ENCODE measurements around the gene BCL2L13.

The BCL2L13 gene

GRCh38 chr22:17598318-17598717, 40.2 kb upstream of the BCL2L13 start:
- in situ Hi-C loops (cut with MboI; ENCODE audit: low sequenced_read_pairs, unreplicated experiment): no loop called here
- DNase-seq (ENCODE audit: low spot score): no peak
- TF ChIP-seq, protein P1, sequence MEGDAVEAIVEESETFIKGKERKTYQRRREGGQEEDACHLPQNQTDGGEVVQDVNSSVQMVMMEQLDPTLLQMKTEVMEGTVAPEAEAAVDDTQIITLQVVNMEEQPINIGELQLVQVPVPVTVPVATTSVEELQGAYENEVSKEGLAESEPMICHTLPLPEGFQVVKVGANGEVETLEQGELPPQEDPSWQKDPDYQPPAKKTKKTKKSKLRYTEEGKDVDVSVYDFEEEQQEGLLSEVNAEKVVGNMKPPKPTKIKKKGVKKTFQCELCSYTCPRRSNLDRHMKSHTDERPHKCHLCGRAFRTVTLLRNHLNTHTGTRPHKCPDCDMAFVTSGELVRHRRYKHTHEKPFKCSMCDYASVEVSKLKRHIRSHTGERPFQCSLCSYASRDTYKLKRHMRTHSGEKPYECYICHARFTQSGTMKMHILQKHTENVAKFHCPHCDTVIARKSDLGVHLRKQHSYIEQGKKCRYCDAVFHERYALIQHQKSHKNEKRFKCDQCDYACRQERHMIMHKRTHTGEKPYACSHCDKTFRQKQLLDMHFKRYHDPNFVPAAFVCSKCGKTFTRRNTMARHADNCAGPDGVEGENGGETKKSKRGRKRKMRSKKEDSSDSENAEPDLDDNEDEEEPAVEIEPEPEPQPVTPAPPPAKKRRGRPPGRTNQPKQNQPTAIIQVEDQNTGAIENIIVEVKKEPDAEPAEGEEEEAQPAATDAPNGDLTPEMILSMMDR (IDR thresholded peaks at IDR 0.05; ENCODE audit: borderline replicate concordance, control extremely low read depth, extremely low read depth, insufficient read depth, missing control alignments): no peak

DNA sequence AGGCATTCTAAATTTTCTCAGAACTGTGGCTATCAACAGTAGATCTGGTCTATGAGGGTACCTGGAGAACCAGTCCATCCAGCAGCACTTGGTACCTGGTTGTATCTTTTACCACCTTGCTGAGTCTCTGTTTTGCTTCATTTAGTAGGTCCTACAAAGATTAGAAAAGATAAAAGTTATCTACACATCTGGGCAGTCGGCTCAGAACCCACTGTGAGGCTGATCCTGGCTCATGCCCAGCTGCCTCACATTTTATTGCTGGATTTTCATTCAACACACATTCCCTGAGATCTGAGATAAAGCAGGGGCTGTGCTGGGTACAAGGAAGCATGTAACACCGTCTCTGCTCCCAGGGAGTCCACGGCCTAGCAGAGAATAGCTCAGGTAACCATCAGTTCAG, 37.5 kb upstream of the BCL2L13 start:
- in situ Hi-C loops (cut with MboI; ENCODE audit: low sequenced_read_pairs, unreplicated experiment): no loop called here
- TF ChIP-seq, protein P1 (IDR thresholded peaks at IDR 0.05; ENCODE audit: borderline replicate concordance, control extremely low read depth, extremely low read depth, insufficient read depth, missing control alignments): no peak
- DNase-seq (ENCODE audit: low spot score): no peak

DNA sequence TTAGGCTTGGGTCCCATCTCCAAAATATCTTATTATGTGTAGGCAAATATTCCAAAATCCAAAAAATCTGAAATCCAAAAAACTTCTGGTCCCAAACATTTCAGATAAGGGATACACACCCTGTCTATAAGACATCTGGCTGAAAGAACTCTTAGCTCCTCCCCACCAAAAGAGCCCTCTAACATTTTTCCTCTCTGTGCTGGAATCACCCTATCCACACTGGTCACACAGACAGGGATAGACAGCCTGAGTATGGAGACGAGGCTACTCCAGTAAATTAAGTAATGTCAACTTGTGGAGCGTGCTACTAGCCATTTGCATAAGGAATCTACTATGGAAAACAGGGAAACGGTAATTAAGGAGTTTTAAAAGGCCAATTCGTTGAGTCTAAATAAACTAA, 34.9 kb upstream of the BCL2L13 start:
- TF ChIP-seq, protein P1 (IDR thresholded peaks at IDR 0.05; ENCODE audit: borderline replicate concordance, control extremely low read depth, extremely low read depth, insufficient read depth, missing control alignments): no peak

GRCh38 chr22:17606496-17606895, 32.1 kb upstream of the BCL2L13 start:
- no peak for DNase-seq (ENCODE audit: low spot score)
- in situ Hi-C loops (cut with MboI; ENCODE audit: low sequenced_read_pairs, unreplicated experiment): no loop called here
- TF ChIP-seq, protein P1 (IDR thresholded peaks at IDR 0.05; ENCODE audit: borderline replicate concordance, control extremely low read depth, extremely low read depth, insufficient read depth, missing control alignments): no peak

More for the DNA sequence above, 34.9 kb upstream of the BCL2L13 start:
- in situ Hi-C loops (cut with MboI; ENCODE audit: low sequenced_read_pairs, unreplicated experiment): no loop called here
- no peak for DNase-seq (ENCODE audit: low spot score)

DNA sequence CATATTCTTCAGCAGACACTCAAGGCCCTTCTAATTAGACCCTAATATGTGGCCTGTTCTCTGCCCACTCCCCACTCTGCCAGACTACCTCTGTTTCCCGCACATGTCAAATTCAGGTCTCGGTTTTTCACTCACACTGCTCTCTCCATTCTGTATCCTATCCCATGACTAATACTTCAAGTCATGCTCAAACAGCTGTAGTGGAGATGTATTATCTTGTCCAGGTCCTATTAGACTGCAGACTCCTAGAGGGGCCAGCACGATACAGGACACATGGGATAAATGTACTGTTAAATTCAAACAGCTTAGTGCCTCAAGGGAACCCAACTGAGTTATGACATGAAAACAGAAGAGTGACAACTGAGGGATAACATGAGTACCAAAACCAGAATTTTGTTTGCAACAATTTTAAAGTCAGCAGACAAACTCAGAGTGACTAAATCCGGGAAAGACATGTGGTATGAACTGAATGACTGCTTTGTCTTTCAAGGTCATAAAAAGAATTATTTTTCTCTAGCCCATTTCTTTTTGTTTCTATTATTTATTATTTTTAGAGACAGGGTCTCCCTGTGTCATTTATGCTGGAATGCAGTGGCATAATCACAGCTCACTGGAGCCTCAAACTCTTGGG, 30.6 kb upstream of the BCL2L13 start:
- TF ChIP-seq, protein P1 (IDR thresholded peaks at IDR 0.05; ENCODE audit: borderline replicate concordance, control extremely low read depth, extremely low read depth, insufficient read depth, missing control alignments): no peak
- in situ Hi-C loops (cut with MboI; ENCODE audit: low sequenced_read_pairs, unreplicated experiment): no loop called here
- DNase-seq (ENCODE audit: low spot score): no peak

DNA sequence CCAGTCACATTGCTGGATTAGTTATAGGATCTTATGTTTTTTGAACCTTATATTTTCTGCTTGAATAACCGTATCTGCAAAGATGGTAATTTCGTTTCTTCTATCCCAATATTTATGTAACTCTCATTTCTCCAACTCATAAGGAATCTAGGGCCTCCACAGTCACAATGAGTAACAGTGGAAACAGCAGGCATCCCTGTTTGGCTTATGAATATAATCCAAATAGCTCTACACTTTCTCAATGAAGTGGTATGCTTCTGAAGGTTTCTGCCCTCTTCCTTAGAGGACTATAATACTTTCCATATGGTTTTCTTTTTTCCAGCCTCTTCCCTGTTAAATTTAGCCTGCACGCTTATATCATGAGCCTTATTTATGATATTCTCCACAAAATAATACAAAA, 26.5 kb upstream of the BCL2L13 start:
- TF ChIP-seq, protein P1 (IDR thresholded peaks at IDR 0.05; ENCODE audit: borderline replicate concordance, control extremely low read depth, extremely low read depth, insufficient read depth, missing control alignments): no peak
- DNase-seq (ENCODE audit: low spot score): no peak
- in situ Hi-C loops (cut with MboI; ENCODE audit: low sequenced_read_pairs, unreplicated experiment): no loop called here
